ENCODE measurements around the gene SKIDA1.

Gene SKIDA1

GRCh38 chr10:21532694-21533466 lies 7.4 kb upstream of the SKIDA1 start:
- no peak for TF ChIP-seq CTCF (IDR thresholded peaks at IDR 0.05; ENCODE audit: borderline replicate concordance, insufficient read depth, low read depth, low read length)
- peak overlapping the region; percentile 73 for H3K4me3 ChIP-seq (ENCODE audit: low read depth, low read length)

- no peak for TF ChIP-seq CTCF (IDR thresholded peaks at IDR 0.05; ENCODE audit: borderline replicate concordance, insufficient read depth, low read depth, low read length)
- H3K4me3 ChIP-seq (ENCODE audit: low read depth, low read length): no peak overlapping the region
These were observed 5.7 kb upstream of the SKIDA1 start for GRCh38 chr10:21531164-21531563.

DNA sequence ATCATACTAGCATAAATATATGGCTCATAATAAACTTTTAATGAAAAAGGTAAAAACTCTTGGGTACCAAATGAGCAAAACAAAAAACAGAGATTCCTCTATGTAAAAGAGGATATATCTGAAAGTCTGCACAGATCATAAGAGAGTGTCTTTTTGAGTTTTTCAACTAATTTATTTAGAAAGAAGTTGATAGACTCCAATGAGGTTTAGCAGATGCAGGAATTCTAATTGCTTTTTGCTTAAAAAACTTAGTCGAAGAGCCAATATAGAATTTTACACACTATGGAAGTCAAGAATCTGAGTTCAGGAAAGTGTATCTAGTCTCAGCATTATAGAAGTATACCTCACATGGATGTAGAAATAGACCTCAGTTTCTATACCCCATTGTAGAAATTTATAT lies 5.2 kb upstream of the SKIDA1 start:
- H3K4me3 ChIP-seq (ENCODE audit: low read depth, low read length): no peak overlapping the region
- no peak for TF ChIP-seq CTCF (IDR thresholded peaks at IDR 0.05; ENCODE audit: borderline replicate concordance, insufficient read depth, low read depth, low read length)

DNA sequence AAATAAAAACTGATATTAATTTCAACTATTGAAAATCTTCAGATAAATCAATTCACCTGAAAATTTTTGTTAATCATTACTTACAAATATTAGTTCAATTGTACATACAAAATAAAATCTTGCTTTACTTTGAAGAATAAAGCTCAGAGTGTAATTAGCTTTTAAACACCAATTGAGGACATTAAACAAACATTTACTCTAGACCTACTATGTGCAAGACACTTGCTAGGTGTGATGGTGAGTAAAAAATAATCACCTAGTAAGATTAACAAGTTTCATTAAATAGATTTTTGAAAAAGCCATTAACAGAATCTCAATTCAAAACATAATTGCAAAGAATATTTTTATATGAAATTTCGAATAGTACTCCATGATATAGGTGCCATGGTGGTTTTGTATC lies 4.7 kb upstream of the SKIDA1 start:
- no peak overlapping the region for H3K4me3 ChIP-seq (ENCODE audit: low read depth, low read length)
- TF ChIP-seq CTCF (IDR thresholded peaks at IDR 0.05; ENCODE audit: borderline replicate concordance, insufficient read depth, low read depth, low read length): no peak

DNA sequence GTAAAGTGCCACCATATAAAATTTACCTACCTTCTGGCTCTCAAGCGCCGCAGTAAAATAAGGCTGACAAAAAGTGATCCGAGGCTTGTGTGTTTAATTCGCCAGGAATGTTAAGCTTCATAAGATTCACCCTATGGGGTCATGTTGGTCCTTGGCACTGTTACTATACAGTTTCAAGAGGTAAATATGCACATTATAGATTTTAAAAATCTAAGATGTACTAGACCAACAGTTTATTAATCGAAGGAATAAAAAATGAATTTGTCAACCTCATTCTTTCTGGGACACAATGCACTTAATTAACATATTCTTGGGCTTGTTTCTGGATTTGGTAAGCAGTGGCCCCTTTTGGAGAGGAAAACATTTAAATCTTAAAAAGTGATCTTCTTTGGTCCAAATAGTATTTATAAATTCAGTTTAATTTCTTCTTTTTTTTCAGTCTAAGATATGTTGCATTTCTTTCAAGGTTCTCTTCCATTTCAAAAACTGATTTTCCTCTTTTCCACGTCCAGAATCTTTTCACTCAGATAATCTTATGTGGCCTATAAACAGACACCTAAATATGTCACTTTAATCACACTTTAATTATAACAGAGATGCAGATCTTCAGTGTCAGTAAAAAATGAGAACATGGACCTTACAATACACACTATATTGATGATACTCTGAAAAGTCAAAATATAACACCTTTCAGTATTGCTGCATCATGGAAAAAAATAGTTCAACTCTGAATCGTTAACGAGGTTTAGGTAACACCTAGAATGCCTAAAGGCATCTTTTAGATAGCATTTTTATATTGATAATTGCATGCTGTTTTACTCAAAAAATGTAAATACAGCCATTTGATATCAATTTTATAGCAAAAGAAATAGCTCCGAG lies 3.8 kb upstream of the SKIDA1 start:
- H3K4me3 ChIP-seq (ENCODE audit: low read depth, low read length): no peak overlapping the region
- no peak for TF ChIP-seq CTCF (IDR thresholded peaks at IDR 0.05; ENCODE audit: borderline replicate concordance, insufficient read depth, low read depth, low read length)

GRCh38 chr10:21528236-21529031 lies 3.0 kb upstream of the SKIDA1 start:
- no peak for TF ChIP-seq CTCF (IDR thresholded peaks at IDR 0.05; ENCODE audit: borderline replicate concordance, insufficient read depth, low read depth, low read length)
- H3K4me3 ChIP-seq (ENCODE audit: low read depth, low read length): no peak overlapping the region
